HepG2 (cell line): ENCODE data around the gene ZMYND19.

Source experiments
- ATF1 ChIP-seq: IDR thresholded peaks from 2 replicates; pipeline ENCODE4 v1.6.1; 2016; ENCODE audit warnings: mild to moderate bottlenecking, control low read depth
- BRD4 ChIP-seq: sonication (generic); formaldehyde crosslinking; IDR thresholded peaks from 2 replicates; pipeline ENCODE4 v1.4.0; 2020; ENCODE audit warnings: missing genetic modification reagents
- CCDC6 ChIP-seq: sonication (generic); formaldehyde crosslinking; IDR thresholded peaks from 2 replicates; pipeline ENCODE4 v1.8.1; 2022; ENCODE audit warnings: mild to moderate bottlenecking, missing genetic modification reagents, moderate library complexity
- NFE2L2 ChIP-seq: fragments of 150-350 bp; IDR thresholded peaks from 2 replicates; pipeline ENCODE4 v1.6.1; 2014; ENCODE audit warnings: low read length
- POLR2AphosphoS5 ChIP-seq: IDR thresholded peaks from 2 replicates; pipeline ENCODE4 v1.6.1; 2012; ENCODE audit warnings: low read depth, low read length
- SMC3 ChIP-seq: IDR thresholded peaks from 2 replicates; pipeline ENCODE4 v1.6.1; 2011; ENCODE audit warnings: low read length, improper control_type of control experiment
- ZSCAN29 ChIP-seq: sonication (generic); formaldehyde crosslinking; conservative IDR thresholded peaks from 2 replicates; pipeline ENCODE4 v1.4.0; 2020; ENCODE audit warnings: mild to moderate bottlenecking, missing genetic modification reagents
- TF ChIP-seq, protein P1 (sequence below): sonication (generic); formaldehyde crosslinking; conservative IDR thresholded peaks from 2 replicates; pipeline ENCODE4 v1.4.0; 2020; ENCODE audit warnings: missing genetic modification reagents
- TF ChIP-seq, protein P2 (sequence below): sonication (generic); formaldehyde crosslinking; IDR thresholded peaks from 2 replicates; pipeline ENCODE4 v1.5.0; 2020; ENCODE audit warnings: missing genetic modification reagents, mild to moderate bottlenecking, borderline replicate concordance
- TF ChIP-seq, protein P3 (sequence below), 2 experiments: sonication (generic) in 1 of 2; formaldehyde crosslinking in 1 of 2; IDR thresholded peaks; 2 replicates each; pipeline versions ENCODE4 v1.5.1 to v1.6.1; 2011 to 2020; ENCODE audit warnings: borderline replicate concordance in 1 of 2, low read depth in 1 of 2, low read length in 1 of 2, mild to moderate bottlenecking in 1 of 2, missing genetic modification reagents in 1 of 2, moderate library complexity in 1 of 2
- TF ChIP-seq, protein P4 (sequence below): sonication (generic); formaldehyde crosslinking; IDR thresholded peaks from 2 replicates; pipeline ENCODE4 v1.5.0; 2020; ENCODE audit warnings: mild to moderate bottlenecking, missing genetic modification reagents, moderate library complexity

DNA sequence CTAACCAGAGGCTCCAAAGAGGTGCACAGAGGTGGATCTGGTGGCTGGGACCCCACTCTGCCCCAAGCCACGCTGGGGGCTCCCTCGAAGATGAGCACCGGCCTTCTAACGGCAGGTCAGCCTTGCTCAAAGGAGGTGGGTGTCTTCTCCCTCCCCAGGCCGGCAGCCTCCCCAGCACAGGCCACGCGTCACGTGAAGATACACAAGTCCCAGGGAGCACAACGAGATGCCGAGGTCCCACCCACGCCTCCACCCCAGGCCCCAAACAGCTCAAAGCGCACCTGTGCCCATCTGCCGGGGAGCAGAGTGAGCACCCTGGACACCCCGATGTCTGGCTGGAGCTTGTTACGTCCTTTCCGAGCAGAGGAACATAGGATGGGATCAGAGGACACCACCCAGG, 52.3 kb downstream of the ZMYND19 start:
- TF ChIP-seq ATF1 (CRISPR knock-in tag): no peak
- TF ChIP-seq, protein P1, sequence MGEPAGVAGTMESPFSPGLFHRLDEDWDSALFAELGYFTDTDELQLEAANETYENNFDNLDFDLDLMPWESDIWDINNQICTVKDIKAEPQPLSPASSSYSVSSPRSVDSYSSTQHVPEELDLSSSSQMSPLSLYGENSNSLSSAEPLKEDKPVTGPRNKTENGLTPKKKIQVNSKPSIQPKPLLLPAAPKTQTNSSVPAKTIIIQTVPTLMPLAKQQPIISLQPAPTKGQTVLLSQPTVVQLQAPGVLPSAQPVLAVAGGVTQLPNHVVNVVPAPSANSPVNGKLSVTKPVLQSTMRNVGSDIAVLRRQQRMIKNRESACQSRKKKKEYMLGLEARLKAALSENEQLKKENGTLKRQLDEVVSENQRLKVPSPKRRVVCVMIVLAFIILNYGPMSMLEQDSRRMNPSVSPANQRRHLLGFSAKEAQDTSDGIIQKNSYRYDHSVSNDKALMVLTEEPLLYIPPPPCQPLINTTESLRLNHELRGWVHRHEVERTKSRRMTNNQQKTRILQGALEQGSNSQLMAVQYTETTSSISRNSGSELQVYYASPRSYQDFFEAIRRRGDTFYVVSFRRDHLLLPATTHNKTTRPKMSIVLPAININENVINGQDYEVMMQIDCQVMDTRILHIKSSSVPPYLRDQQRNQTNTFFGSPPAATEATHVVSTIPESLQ (CRISPR knock-in tag): no peak
- TF ChIP-seq, protein P2, sequence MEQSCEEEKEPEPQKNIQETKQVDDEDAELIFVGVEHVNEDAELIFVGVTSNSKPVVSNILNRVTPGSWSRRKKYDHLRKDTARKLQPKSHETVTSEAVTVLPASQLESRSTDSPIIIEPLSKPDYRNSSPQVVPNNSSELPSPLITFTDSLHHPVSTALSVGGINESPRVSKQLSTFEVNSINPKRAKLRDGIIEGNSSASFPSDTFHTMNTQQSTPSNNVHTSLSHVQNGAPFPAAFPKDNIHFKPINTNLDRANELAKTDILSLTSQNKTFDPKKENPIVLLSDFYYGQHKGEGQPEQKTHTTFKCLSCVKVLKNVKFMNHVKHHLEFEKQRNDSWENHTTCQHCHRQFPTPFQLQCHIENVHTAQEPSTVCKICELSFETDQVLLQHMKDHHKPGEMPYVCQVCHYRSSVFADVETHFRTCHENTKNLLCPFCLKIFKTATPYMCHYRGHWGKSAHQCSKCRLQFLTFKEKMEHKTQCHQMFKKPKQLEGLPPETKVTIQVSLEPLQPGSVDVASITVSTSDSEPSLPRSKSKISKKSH: no peak
- no peak for TF ChIP-seq CCDC6 (CRISPR knock-in tag)
- TF ChIP-seq SMC3: no peak
- TF ChIP-seq, protein P3, sequence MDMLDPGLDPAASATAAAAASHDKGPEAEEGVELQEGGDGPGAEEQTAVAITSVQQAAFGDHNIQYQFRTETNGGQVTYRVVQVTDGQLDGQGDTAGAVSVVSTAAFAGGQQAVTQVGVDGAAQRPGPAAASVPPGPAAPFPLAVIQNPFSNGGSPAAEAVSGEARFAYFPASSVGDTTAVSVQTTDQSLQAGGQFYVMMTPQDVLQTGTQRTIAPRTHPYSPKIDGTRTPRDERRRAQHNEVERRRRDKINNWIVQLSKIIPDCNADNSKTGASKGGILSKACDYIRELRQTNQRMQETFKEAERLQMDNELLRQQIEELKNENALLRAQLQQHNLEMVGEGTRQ (IDR thresholded peaks at IDR 0.05; ENCODE audit: low read depth, low read length): no peak
- TF ChIP-seq, protein P3 (CRISPR knock-in tag; IDR thresholded peaks at IDR 0.05; ENCODE audit: borderline replicate concordance): no peak
- TF ChIP-seq ZSCAN29: no peak
- TF ChIP-seq, protein P4, sequence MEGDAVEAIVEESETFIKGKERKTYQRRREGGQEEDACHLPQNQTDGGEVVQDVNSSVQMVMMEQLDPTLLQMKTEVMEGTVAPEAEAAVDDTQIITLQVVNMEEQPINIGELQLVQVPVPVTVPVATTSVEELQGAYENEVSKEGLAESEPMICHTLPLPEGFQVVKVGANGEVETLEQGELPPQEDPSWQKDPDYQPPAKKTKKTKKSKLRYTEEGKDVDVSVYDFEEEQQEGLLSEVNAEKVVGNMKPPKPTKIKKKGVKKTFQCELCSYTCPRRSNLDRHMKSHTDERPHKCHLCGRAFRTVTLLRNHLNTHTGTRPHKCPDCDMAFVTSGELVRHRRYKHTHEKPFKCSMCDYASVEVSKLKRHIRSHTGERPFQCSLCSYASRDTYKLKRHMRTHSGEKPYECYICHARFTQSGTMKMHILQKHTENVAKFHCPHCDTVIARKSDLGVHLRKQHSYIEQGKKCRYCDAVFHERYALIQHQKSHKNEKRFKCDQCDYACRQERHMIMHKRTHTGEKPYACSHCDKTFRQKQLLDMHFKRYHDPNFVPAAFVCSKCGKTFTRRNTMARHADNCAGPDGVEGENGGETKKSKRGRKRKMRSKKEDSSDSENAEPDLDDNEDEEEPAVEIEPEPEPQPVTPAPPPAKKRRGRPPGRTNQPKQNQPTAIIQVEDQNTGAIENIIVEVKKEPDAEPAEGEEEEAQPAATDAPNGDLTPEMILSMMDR (CRISPR knock-in tag): no peak
- no peak for TF ChIP-seq BRD4 (CRISPR knock-in tag)
- no peak for TF ChIP-seq NFE2L2
- no peak for TF ChIP-seq POLR2AphosphoS5
